Peyer's patch (tissue), 4 donors: ENCODE results near the gene PI4KA.

Experiments used
- POLR2A ChIP-seq, 2 donors: fragments of 450-650 bp; IDR thresholded peaks; one replicate each; pipeline ENCODE4 v1.5.1; 2017; ENCODE audit warnings: antibody characterized with exemption in 2 of 2, mild to moderate bottlenecking in 2 of 2, moderate library complexity in 2 of 2
- TF ChIP-seq, protein P1 (sequence below), 6 experiments: fragments of 450-650 bp in 4 of 6; fragments of 200-600 bp in 2 of 6; sonication (generic) in 1 of 6; IDR thresholded peaks; one replicate each; pipeline ENCODE4 v1.5.1; 2017 to 2019; ENCODE audit warnings: antibody characterized with exemption in 6 of 6, mild to moderate bottlenecking in 3 of 6, moderate library complexity in 1 of 6

DNA sequence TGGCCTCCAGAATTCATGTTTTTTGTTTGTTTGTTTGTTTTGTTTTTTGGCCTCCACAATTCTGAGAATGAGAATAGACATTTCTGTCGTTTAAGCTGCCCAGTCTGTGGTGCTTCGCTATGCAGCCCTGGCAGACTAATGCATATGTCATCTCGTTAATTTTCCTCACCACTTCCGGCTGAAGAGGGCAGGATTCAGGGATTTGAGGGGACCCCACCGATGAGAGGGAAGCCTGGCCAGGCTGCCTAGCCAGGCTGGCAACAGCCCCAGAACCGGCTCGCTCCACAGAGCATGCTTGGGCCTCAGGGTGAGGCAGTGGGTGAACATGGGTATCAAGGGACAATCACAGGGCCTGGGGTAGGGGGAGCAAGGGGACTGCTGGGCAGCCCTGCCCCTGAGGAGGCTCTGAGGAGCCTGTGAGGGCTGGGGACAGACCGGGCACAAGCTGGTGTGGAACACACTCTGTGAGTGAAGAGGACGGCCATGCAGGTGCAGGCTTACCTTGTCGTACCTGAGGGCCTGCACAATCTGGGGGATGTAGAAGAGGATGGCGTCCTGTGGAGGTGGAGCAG lies 132.5 kb downstream of the PI4KA start:
- TF ChIP-seq POLR2A (IDR thresholded peaks at IDR 0.05) = no peak
- TF ChIP-seq, protein P1, sequence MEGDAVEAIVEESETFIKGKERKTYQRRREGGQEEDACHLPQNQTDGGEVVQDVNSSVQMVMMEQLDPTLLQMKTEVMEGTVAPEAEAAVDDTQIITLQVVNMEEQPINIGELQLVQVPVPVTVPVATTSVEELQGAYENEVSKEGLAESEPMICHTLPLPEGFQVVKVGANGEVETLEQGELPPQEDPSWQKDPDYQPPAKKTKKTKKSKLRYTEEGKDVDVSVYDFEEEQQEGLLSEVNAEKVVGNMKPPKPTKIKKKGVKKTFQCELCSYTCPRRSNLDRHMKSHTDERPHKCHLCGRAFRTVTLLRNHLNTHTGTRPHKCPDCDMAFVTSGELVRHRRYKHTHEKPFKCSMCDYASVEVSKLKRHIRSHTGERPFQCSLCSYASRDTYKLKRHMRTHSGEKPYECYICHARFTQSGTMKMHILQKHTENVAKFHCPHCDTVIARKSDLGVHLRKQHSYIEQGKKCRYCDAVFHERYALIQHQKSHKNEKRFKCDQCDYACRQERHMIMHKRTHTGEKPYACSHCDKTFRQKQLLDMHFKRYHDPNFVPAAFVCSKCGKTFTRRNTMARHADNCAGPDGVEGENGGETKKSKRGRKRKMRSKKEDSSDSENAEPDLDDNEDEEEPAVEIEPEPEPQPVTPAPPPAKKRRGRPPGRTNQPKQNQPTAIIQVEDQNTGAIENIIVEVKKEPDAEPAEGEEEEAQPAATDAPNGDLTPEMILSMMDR (IDR thresholded peaks at IDR 0.05) = no peak
